Jurkat, Clone E6-1 (cell line): ENCODE results near the gene SRSF5. TPM values are rescaled to one million over a fixed set of nuclear protein-coding genes. Genes with fewer than 3 reads are reported as not detected.
"Not testable (repeated sequence)": the region's sequence is repeated elsewhere in the genome, so short reads cannot be mapped to it uniquely, and the experiment has no call there.

ENCODE experiments used
- DNase-seq: peaks from one replicate; pipeline ENCODE4 v3.0.0-alpha.2; 2011; ENCODE audit warnings: low read depth, low spot score
- H3K4me3 ChIP-seq: 2 replicates; pipeline ENCODE4 v1.5.1; 2011; ENCODE audit warnings: mild to moderate bottlenecking, low read length, control low read depth, moderate library complexity
- polyA plus RNA-seq: library from polyadenylated mRNA; unstranded; fragments of >200 nt; gene quantifications from one replicate; pipeline ENCODE4 v1.2.1, GENCODE V29; 2012; ENCODE audit warnings: missing spikeins; ENCODE audit not compliant: insufficient read length, insufficient read depth

SRSF5 gene
- polyA plus RNA-seq, result 486 TPM

GRCh38 chr14:69766984-69767368, at the start of gene SRSF5:
Gene SRSF5, plus strand, starts transcription at chr14:69767142. Its CDS starts 1,015 bp downstream, at chr14:69768157.
- DNase-seq, result peak; percentile 94
- H3K4me3 ChIP-seq, result peak within 1 kb of the TSS; percentile 97

- not testable (repeated sequence) for DNase-seq, H3K4me3 ChIP-seq
Measured at GRCh38 chr14:69718614-69719013, 48.3 kb upstream of the SRSF5 start.

- no peak for DNase-seq
- H3K4me3 ChIP-seq, result no peak overlapping the region
Measured at GRCh38 chr14:69719501-69719951, 47.4 kb upstream of the SRSF5 start.

GRCh38 chr14:69720912-69721311, 46.0 kb upstream of the SRSF5 start:
- no peak for DNase-seq
- H3K4me3 ChIP-seq, result no peak overlapping the region

- no peak overlapping the region for H3K4me3 ChIP-seq
- no peak for DNase-seq
Measured at GRCh38 chr14:69726761-69727511, 40.0 kb upstream of the SRSF5 start.

- no peak overlapping the region for H3K4me3 ChIP-seq
- DNase-seq, result no peak
Measured at GRCh38 chr14:69727860-69728259, 39.1 kb upstream of the SRSF5 start.

GRCh38 chr14:69731919-69732598, 34.9 kb upstream of the SRSF5 start:
- not testable (repeated sequence) for DNase-seq, H3K4me3 ChIP-seq

- DNase-seq, H3K4me3 ChIP-seq: not testable (repeated sequence)
Measured at GRCh38 chr14:69736405-69736804, 30.5 kb upstream of the SRSF5 start.

- no peak for DNase-seq
- no peak overlapping the region for H3K4me3 ChIP-seq
Measured at GRCh38 chr14:69741055-69741454, 25.9 kb upstream of the SRSF5 start.

GRCh38 chr14:69749956-69750355, 17.0 kb upstream of the SRSF5 start:
- no peak overlapping the region for H3K4me3 ChIP-seq
- no peak for DNase-seq

GRCh38 chr14:69750495-69750894, 16.4 kb upstream of the SRSF5 start:
- no peak overlapping the region for H3K4me3 ChIP-seq
- DNase-seq, result no peak

GRCh38 chr14:69752773-69753172, 14.2 kb upstream of the SRSF5 start:
- DNase-seq, result no peak
- H3K4me3 ChIP-seq, result no peak overlapping the region

- H3K4me3 ChIP-seq, result no peak overlapping the region
- no peak for DNase-seq
Measured at GRCh38 chr14:69753860-69754259, 13.1 kb upstream of the SRSF5 start.

- no peak for DNase-seq
- no peak overlapping the region for H3K4me3 ChIP-seq
Measured at GRCh38 chr14:69754487-69754886, 12.5 kb upstream of the SRSF5 start.

GRCh38 chr14:69755296-69755695, 11.6 kb upstream of the SRSF5 start:
- H3K4me3 ChIP-seq, result no peak overlapping the region
- DNase-seq, result no peak

- DNase-seq, result no peak
- H3K4me3 ChIP-seq, result no peak overlapping the region
Measured at GRCh38 chr14:69755784-69756183, 11.2 kb upstream of the SRSF5 start.

- DNase-seq, result no peak
- H3K4me3 ChIP-seq, result no peak overlapping the region
Measured at GRCh38 chr14:69756298-69756697, 10.6 kb upstream of the SRSF5 start.

- DNase-seq, result no peak
- H3K4me3 ChIP-seq, result no peak overlapping the region
Measured at GRCh38 chr14:69760810-69761209, 6.1 kb upstream of the SRSF5 start.

- DNase-seq, result no peak
- no peak overlapping the region for H3K4me3 ChIP-seq
Measured at GRCh38 chr14:69763761-69764510, 3.0 kb upstream of the SRSF5 start.
